Panc1 (cell line): ENCODE results near the gene OOSP3. TPM values are rescaled to one million over a fixed set of nuclear protein-coding genes. Genes with fewer than 3 reads are reported as not detected.

Experiments
- ATAC-seq: fragments of 200-7000 bp; cut with Tn5 transposase; 2 replicates; pipeline ENCODE4 v1.9.1; 2020; ENCODE audit warnings: mild to moderate bottlenecking, moderate library complexity
- BruUV-seq: library from RNA; stranded (reverse); fragments of 400-500 nt; replicated peaks from 2 replicates; lab custom pipeline; 2021; lab: Mats Ljungman, UMichigan
- CTCF ChIA-PET: fragments of 300-600 bp; sonication (Branson Sonifier 250); formaldehyde crosslinking; loops from one replicate; lab custom pipeline; 2022; ENCODE audit warnings: antibody characterized with exemption; lab: Charles Lee
- POLR2A ChIA-PET: fragments of 300-600 bp; sonication (Branson Sonifier 250); formaldehyde crosslinking; loops from one replicate; lab custom pipeline; 2022; ENCODE audit warnings: antibody characterized with exemption; lab: Charles Lee
- DNase-seq: peaks from one replicate; pipeline ENCODE4 v3.0.0-alpha.2; 2010; ENCODE audit warnings: low read depth, low spot score
- H3K27ac ChIP-seq: 2 replicates; pipeline ENCODE4 v1.5.1; 2011; ENCODE audit warnings: mild to moderate bottlenecking, low read length, inconsistent platforms
- H3K27me3 ChIP-seq: fragments of 200-500 bp; sonication (Bioruptor generic); 2 replicates; pipeline ENCODE4 v1.6.0; 2014; ENCODE audit warnings: low read length, inconsistent platforms; ENCODE audit not compliant: control insufficient read depth, insufficient read depth
- H3K36me3 ChIP-seq: fragments of 200-500 bp; sonication (Bioruptor generic); 2 replicates; pipeline ENCODE4 v1.5.1; 2014; ENCODE audit warnings: inconsistent platforms, mild to moderate bottlenecking, low read length, moderate library complexity; ENCODE audit not compliant: control insufficient read depth, insufficient read depth
- H3K4me1 ChIP-seq: 2 replicates; pipeline ENCODE4 v1.5.1; 2011; ENCODE audit warnings: inconsistent platforms, mild to moderate bottlenecking, low read length, moderate library complexity; ENCODE audit not compliant: control insufficient read depth, insufficient read depth
- H3K4me3 ChIP-seq, 2 experiments: 2 replicates each; pipeline ENCODE4 v1.5.1; 2011 to 2012; ENCODE audit warnings: low read depth in 2 of 2, low read length in 2 of 2, mild to moderate bottlenecking in 2 of 2, inconsistent platforms in 1 of 2, moderate library complexity in 1 of 2
- H3K9me3 ChIP-seq: fragments of 200-500 bp; sonication (Bioruptor generic); 2 replicates; pipeline ENCODE4 v1.5.1; 2014; ENCODE audit warnings: low read depth, mild to moderate bottlenecking, inconsistent platforms, low read length, moderate library complexity; ENCODE audit not compliant: control insufficient read depth, insufficient read depth
- POLR2AphosphoS5 ChIP-seq: IDR thresholded peaks from 2 replicates; pipeline ENCODE4 v1.6.1; 2012; ENCODE audit warnings: mild to moderate bottlenecking, low read depth, low read length, moderate library complexity
- SIN3A ChIP-seq: IDR thresholded peaks from 2 replicates; pipeline ENCODE4 v1.6.1; 2012; ENCODE audit warnings: low read depth, mild to moderate bottlenecking, low read length, moderate library complexity, borderline replicate concordance; ENCODE audit not compliant: insufficient read depth
- TCF7L2 ChIP-seq: IDR thresholded peaks from 2 replicates; pipeline ENCODE4 v1.6.1; 2011; ENCODE audit warnings: mild to moderate bottlenecking, low read depth, low read length, inconsistent platforms
- in situ Hi-C: cut with HindIII; loops from 2 replicates; pipeline ENCODE4 v1.10.0; 2016; ENCODE audit warnings: low sequenced_read_pairs, low pct_unique_long_range_greater_than_20kb
- intact Hi-C: fragments of 100-400 bp; cut with micrococcal nuclease; formaldehyde crosslinking; loops from one replicate; pipeline ENCODE4 v1.10.0; 2022; ENCODE audit not compliant: unreplicated experiment
- total RNA-seq: library from RNA; stranded (reverse); gene quantifications from one replicate; pipeline ENCODE4 v1.2.1, GENCODE V29; 2021; ENCODE audit not compliant: unreplicated experiment
- TF ChIP-seq, protein P1 (sequence below): fragments of 450-650 bp; IDR thresholded peaks from 2 replicates; pipeline ENCODE4 v1.5.1; 2017; ENCODE audit warnings: mild to moderate bottlenecking
- TF ChIP-seq, protein P2 (sequence below), 2 experiments: IDR thresholded peaks; 2 replicates each; pipeline ENCODE4 v1.6.1; 2011 to 2012; ENCODE audit warnings: low read depth in 2 of 2, control low read depth in 1 of 2, low read length in 1 of 2, mild to moderate bottlenecking in 1 of 2, moderate library complexity in 1 of 2; ENCODE audit not compliant: insufficient read depth in 1 of 2

OOSP3 gene
- total RNA-seq, 1 experiment from 2014 or later = not detected

GRCh38 chr11:59891781-59892181 lies 13.2 kb downstream of the OOSP3 start:
- Histone ChIP-seq H3K36me3 (no peaks in the 10 kb centered on the region), H3K4me1 (no peaks in the 10 kb centered on the region), H3K4me3 (no peak overlapping the region), H3K9me3 (no peaks in the 10 kb centered on the region), H3K27me3 (no peaks in the 10 kb centered on the region; the same call in 1 of the 2 replicates), H3K27ac (no peak overlapping the region)
- in situ Hi-C loops = no loop called here
- intact Hi-C loops = no loop called here
- DNase-seq (no peak), ATAC-seq (no peak)
- TF ChIP-seq SIN3A = no peak
- no peak for TF ChIP-seq POLR2AphosphoS5
- TF ChIP-seq TCF7L2 = no peak
- TF ChIP-seq, protein P1, sequence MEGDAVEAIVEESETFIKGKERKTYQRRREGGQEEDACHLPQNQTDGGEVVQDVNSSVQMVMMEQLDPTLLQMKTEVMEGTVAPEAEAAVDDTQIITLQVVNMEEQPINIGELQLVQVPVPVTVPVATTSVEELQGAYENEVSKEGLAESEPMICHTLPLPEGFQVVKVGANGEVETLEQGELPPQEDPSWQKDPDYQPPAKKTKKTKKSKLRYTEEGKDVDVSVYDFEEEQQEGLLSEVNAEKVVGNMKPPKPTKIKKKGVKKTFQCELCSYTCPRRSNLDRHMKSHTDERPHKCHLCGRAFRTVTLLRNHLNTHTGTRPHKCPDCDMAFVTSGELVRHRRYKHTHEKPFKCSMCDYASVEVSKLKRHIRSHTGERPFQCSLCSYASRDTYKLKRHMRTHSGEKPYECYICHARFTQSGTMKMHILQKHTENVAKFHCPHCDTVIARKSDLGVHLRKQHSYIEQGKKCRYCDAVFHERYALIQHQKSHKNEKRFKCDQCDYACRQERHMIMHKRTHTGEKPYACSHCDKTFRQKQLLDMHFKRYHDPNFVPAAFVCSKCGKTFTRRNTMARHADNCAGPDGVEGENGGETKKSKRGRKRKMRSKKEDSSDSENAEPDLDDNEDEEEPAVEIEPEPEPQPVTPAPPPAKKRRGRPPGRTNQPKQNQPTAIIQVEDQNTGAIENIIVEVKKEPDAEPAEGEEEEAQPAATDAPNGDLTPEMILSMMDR = no peak
- TF ChIP-seq, protein P2, sequence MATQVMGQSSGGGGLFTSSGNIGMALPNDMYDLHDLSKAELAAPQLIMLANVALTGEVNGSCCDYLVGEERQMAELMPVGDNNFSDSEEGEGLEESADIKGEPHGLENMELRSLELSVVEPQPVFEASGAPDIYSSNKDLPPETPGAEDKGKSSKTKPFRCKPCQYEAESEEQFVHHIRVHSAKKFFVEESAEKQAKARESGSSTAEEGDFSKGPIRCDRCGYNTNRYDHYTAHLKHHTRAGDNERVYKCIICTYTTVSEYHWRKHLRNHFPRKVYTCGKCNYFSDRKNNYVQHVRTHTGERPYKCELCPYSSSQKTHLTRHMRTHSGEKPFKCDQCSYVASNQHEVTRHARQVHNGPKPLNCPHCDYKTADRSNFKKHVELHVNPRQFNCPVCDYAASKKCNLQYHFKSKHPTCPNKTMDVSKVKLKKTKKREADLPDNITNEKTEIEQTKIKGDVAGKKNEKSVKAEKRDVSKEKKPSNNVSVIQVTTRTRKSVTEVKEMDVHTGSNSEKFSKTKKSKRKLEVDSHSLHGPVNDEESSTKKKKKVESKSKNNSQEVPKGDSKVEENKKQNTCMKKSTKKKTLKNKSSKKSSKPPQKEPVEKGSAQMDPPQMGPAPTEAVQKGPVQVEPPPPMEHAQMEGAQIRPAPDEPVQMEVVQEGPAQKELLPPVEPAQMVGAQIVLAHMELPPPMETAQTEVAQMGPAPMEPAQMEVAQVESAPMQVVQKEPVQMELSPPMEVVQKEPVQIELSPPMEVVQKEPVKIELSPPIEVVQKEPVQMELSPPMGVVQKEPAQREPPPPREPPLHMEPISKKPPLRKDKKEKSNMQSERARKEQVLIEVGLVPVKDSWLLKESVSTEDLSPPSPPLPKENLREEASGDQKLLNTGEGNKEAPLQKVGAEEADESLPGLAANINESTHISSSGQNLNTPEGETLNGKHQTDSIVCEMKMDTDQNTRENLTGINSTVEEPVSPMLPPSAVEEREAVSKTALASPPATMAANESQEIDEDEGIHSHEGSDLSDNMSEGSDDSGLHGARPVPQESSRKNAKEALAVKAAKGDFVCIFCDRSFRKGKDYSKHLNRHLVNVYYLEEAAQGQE (IDR thresholded peaks at IDR 0.05; ENCODE audit: insufficient read depth in 1 of 2, low read depth in 2 of 2, low read length in 1 of 2) = no peak
- BruUV-seq = no TSS peak
- CTCF ChIA-PET = interaction anchor here (0.6 kb wide), 2 partner anchors 116 to 161 kb away, joined by 3 to 4 read pairs; no protein-coding TSS in a partner anchor
- POLR2A ChIA-PET = no interaction called here

GRCh38 chr11:59894616-59895015 lies 16.0 kb downstream of the OOSP3 start:
- POLR2A ChIA-PET = no interaction called here
- Histone ChIP-seq H3K36me3 (no peaks in the 10 kb centered on the region), H3K9me3 (no peaks in the 10 kb centered on the region), H3K27ac (no peak overlapping the region), H3K4me3 (no peak overlapping the region), H3K4me1 (no peaks in the 10 kb centered on the region), H3K27me3 (no peaks in the 10 kb centered on the region; the same call in 1 of the 2 replicates)
- BruUV-seq = no TSS peak
- in situ Hi-C loops (no loop called here), intact Hi-C loops (no loop called here)
- ATAC-seq (no peak), DNase-seq (no peak)
- TF ChIP-seq SIN3A = no peak
- TF ChIP-seq, protein P1 = no peak
- TF ChIP-seq TCF7L2 = no peak
- no peak for TF ChIP-seq POLR2AphosphoS5
- TF ChIP-seq, protein P2 (IDR thresholded peaks at IDR 0.05; ENCODE audit: insufficient read depth in 1 of 2, low read depth in 2 of 2, low read length in 1 of 2) = no peak
- CTCF ChIA-PET = no interaction called here
